ENCODE results near the gene SPECC1.
"Not testable (repeated sequence)": the region's sequence is repeated elsewhere in the genome, so short reads cannot be mapped to it uniquely, and the experiment has no call there.

Gene SPECC1

GRCh38 chr17:20009302-20010098 is at the start of gene SPECC1:
Gene SPECC1, plus strand, starts transcription at chr17:20009359. Its CDS starts 87,293 bp downstream, at chr17:20096652.
- peak; percentile 77 to 78 for DNase-seq

DNA sequence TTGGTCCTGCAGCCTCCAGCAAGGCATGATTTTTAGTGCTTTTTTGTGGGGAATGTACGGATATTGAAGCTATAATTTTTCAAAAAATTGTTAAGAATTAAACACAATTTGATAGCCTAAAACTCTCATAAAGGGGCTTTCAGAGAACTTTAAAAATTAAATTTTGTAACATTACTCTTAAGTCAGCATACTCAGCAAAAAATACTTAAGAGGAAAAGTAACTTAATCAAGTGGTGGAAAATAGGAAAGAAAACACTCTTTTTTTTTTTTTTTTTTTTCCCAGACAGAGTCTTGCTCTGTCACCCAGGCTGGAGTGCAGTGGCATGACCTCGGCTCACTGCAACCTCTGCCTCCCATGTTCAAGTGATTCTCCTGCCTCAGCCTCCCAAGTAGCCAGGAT is 46.2 kb upstream of the SPECC1 start:
- not testable (repeated sequence) for DNase-seq

DNA sequence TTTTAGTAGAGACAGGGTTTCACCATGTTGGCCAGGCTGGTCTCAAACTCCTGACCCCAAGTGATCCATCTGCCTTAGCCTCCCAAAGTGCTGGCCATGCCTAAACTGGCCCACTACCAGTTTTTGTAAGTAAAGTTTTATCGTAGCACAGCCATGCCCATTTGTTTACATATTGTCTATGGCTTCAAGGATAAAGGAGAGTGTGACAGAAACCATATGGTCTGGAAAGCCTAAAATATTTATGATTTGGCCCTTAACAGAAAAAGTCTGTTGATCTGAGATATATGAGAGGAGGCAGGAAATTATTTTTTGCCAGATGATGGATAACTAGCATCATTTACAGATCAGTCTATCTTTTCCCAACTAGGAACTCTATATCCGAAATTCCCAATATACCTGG is 36.0 kb upstream of the SPECC1 start:
- no peak for DNase-seq

- DNase-seq = no peak
Measured at GRCh38 chr17:19975601-19976000, 33.6 kb upstream of the SPECC1 start.

- DNase-seq = peak; percentile 90 to 92
Measured at GRCh38 chr17:19977293-19978208, 31.6 kb upstream of the SPECC1 start, which contains the start of gene AKAP10. Gene AKAP10, minus strand, starts transcription at chr17:19977828. Its CDS starts 149 bp downstream, at chr17:19977679.

DNA sequence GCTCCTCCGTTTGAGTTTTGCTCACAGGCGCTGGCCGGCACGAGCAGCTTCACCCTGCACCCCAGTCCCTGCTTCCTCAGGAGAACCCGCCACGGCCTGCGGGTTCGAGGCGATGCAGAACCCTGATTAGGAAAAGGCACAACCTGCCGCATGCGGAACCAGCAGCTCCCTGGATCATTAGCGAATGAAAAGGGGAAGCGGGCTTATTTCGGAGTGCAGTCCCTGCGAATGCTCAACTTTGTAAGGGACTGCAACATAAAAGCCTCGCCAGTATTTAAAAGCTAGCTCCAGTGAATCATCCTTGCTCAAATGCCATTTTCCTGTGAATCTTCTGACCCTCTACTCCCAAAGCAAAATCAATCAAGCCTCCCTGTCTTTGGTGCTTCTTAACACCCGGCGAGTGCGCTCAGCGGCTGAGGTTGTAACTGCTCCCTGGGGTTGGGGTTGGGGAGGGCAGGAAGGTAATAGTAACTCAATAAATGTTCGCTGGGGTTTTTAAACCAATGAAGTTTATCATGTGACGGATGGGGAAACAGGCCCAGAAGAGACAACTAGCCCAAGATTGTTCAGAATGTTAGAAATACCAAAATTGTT is 30.9 kb upstream of the SPECC1 start:
- peak in 1 of 2 experiments; percentile 5 for DNase-seq

GRCh38 chr17:19978805-19979211 is 30.4 kb upstream of the SPECC1 start:
- DNase-seq = no peak

DNA sequence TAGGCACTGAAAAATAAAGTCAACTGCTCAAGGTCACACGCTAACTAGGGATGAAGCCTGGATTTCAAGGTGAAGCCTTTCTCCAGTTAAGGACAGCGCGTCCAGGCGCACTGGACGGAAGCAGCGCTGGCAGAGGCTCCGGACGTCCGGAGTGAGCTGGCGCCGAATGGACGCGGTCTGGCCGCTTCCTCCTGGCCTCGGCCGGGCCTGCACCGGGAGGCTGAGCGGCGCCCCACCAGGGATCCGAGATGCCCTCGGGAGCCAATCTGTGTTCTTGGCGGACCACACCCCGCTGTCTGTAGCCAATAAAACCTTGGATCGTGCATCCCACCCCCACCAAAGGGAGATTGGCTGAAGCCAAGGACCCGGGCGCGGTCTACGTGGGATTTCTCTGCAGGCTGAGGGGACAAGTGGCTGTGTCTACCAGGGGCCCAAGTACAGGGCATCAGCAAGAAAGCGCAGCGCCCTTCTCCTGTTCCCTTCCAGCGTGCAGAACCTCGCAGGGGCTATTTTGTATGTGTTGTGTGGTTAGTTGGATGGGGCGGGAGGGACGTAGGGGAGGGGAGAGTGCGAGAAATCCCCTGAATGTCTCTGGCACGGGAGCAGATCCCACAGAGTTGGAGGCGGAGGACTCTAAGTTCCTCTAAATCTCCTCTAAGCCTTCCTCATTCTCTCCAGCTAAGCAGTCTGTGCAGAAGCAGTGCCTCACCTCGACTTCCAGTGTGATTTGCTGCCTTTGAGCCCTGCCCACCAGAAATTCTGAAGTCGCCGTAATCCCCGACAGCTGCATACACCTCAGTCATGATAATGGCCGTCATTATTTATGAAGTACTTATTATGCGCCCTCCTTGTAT is 29.0 kb upstream of the SPECC1 start:
- no peak for DNase-seq

- DNase-seq = no peak
Measured at GRCh38 chr17:19986941-19987861, 22.0 kb upstream of the SPECC1 start.

DNA sequence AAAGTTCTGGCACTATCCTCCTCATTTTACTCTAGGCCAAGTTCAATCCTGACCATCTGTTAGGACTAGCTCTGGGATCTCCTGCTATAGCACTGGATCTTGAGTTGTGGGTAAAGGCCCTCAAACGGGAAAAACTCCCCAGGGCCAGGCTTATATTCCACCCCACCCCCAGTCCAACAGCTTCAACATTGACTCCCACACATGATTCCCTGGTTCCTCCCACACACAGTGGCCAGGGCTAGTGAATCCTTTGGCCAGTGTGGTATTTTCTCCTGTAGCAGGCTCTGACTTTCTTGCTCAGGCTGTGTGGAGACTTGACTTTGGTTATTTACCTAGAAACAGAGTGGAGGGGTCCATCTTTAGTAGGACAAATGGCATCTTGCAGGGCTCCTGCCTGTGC is 21.3 kb upstream of the SPECC1 start:
- no peak for DNase-seq

GRCh38 chr17:19991252-19991885 is 17.8 kb upstream of the SPECC1 start:
- DNase-seq = no peak

GRCh38 chr17:19992803-19993713 is 16.1 kb upstream of the SPECC1 start:
- peak; percentile 66 to 68 for DNase-seq

GRCh38 chr17:19996086-19996485 is 13.1 kb upstream of the SPECC1 start:
- no peak for DNase-seq

GRCh38 chr17:19996502-19996901 is 12.7 kb upstream of the SPECC1 start:
- DNase-seq = no peak

GRCh38 chr17:20008242-20009051 is 712 bp upstream of the SPECC1 start:
- no peak for DNase-seq

GRCh38 chr17:20009052-20009301 is 182 bp upstream of the SPECC1 start:
- no peak for DNase-seq

- no peak for DNase-seq
Measured at GRCh38 chr17:20010099-20010863, 1.1 kb downstream of the SPECC1 start.

DNA sequence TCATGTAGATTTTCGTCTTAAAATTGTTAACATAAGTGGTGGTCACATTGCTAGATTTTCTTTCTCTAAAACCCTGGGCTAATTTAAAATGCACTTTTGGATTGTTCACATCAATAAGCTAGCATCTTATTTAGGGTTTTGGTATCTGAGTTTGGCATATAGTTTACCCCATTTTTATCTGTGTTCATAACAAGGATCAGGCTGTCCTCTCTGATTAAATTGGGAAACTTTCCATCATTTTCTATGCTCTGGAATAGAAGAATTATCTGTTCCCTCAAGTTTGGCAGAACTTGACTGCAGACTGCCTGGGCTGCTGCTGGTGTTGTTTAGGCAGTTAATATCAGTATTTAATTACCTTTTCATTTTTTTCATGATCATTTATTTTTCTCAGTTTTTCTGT is 1.8 kb downstream of the SPECC1 start:
- DNase-seq = no peak

All from activated CD4-positive, alpha-beta T cell treated with anti-CD3 and anti-CD28 coated beads, Interleukin-2, amount 50 U/mL, for 4 hours (primary cell).